Neural cell (in vitro differentiated cells): ENCODE measurements around the gene ADGRL4. TPM values are rescaled to one million over a fixed set of nuclear protein-coding genes. Genes with fewer than 3 reads are reported as not detected.

Source experiments
- H2AFZ ChIP-seq: fragments of 200-600, 300-800 bp; sonication (generic), shearing (Covaris generic); 2 replicates; pipeline ENCODE4 v1.6.0; 2014; ENCODE audit warnings: low read depth, mild to moderate bottlenecking, antibody characterized with exemption, low read length, moderate library complexity
- H3F3A ChIP-seq: fragments of 200-600 bp; shearing (Covaris generic); 2 replicates; pipeline ENCODE4 v1.6.1; 2016; ENCODE audit warnings: mild to moderate bottlenecking, moderate library complexity, mixed read lengths, antibody characterized with exemption, low read length; ENCODE audit not compliant: insufficient read depth, poor library complexity, severe bottlenecking
- H3K27ac ChIP-seq: fragments of 200-600, 300-800 bp; sonication (generic), shearing (Covaris generic); 2 replicates; pipeline ENCODE4 v1.5.1; 2014; ENCODE audit warnings: mild to moderate bottlenecking, low read length, moderate library complexity
- H3K27me3 ChIP-seq: fragments of 300-800, 200-600 bp; sonication (generic), shearing (Covaris generic); 2 replicates; pipeline ENCODE4 v1.6.0; 2014; ENCODE audit warnings: mild to moderate bottlenecking, low read depth, low read length, moderate library complexity; ENCODE audit not compliant: insufficient read depth
- H3K36me3 ChIP-seq: fragments of 300-800, 200-600 bp; sonication (generic), shearing (Covaris generic); 2 replicates; pipeline ENCODE4 v1.5.1; 2014; ENCODE audit warnings: mild to moderate bottlenecking, antibody characterized with exemption, low read length, moderate library complexity; ENCODE audit not compliant: insufficient read depth
- H3K4me2 ChIP-seq: fragments of 300-800, 200-600 bp; sonication (generic), shearing (Covaris generic); 2 replicates; pipeline ENCODE4 v1.6.0; 2014; ENCODE audit warnings: mild to moderate bottlenecking, low read length
- H3K4me3 ChIP-seq: fragments of 300-800, 200-600 bp; sonication (generic), shearing (Covaris generic); 2 replicates; pipeline ENCODE4 v1.5.1; 2014; ENCODE audit warnings: mild to moderate bottlenecking, low read length, moderate library complexity
- H3K79me2 ChIP-seq: fragments of 200-600 bp; shearing (Covaris generic); replicated peaks from 2 replicates; pipeline ENCODE4 v1.6.0; 2014; ENCODE audit warnings: mild to moderate bottlenecking, low read length, moderate library complexity; ENCODE audit not compliant: insufficient read depth
- H3K9ac ChIP-seq: fragments of 300-800, 200-600 bp; sonication (generic), shearing (Covaris generic); 2 replicates; pipeline ENCODE4 v1.6.1; 2016; ENCODE audit warnings: mild to moderate bottlenecking, low read length, mixed read lengths
- H3K9me2 ChIP-seq: fragments of 200-600 bp; shearing (Covaris generic); 2 replicates; pipeline ENCODE4 v1.6.1; 2016; ENCODE audit warnings: mild to moderate bottlenecking, low read length, mixed read lengths; ENCODE audit not compliant: insufficient read depth
- H3K9me3 ChIP-seq: fragments of 200-600, 300-800 bp; sonication (generic), shearing (Covaris generic); 2 replicates; pipeline ENCODE4 v1.6.1; 2016; ENCODE audit warnings: mild to moderate bottlenecking, mixed run types, low read length, moderate library complexity, mixed read lengths
- H4K20me1 ChIP-seq: fragments of 200-600 bp; shearing (Covaris generic); 2 replicates; pipeline ENCODE4 v1.6.1; 2016; ENCODE audit warnings: mild to moderate bottlenecking, mixed run types; ENCODE audit not compliant: insufficient read depth
- CTCF ChIP-seq: fragments of 450-650 bp; IDR thresholded peaks from 2 replicates; pipeline ENCODE4 v1.5.1; 2014; ENCODE audit warnings: antibody characterized with exemption, mild to moderate bottlenecking, moderate library complexity; ENCODE audit not compliant: poor library complexity, severe bottlenecking
- EP300 ChIP-seq: fragments of 450-650 bp; conservative IDR thresholded peaks from 2 replicates; pipeline ENCODE4 v1.6.1; 2014; ENCODE audit warnings: antibody characterized with exemption, mild to moderate bottlenecking, moderate library complexity; ENCODE audit not compliant: poor library complexity, severe bottlenecking
- EZH2 ChIP-seq: fragments of 200-600, 300-800 bp; shearing (Covaris generic), sonication (generic); IDR thresholded peaks from 2 replicates; pipeline ENCODE4 v1.6.1; 2014; ENCODE audit warnings: antibody characterized with exemption, low read length, borderline replicate concordance, mild to moderate bottlenecking; ENCODE audit not compliant: insufficient read depth, poor library complexity, severe bottlenecking
- MXI1 ChIP-seq: fragments of 450-650 bp; conservative IDR thresholded peaks from 2 replicates; pipeline ENCODE4 v1.6.1; 2014; ENCODE audit warnings: antibody characterized with exemption, mild to moderate bottlenecking; ENCODE audit not compliant: poor library complexity, severe bottlenecking
- POLR2AphosphoS5 ChIP-seq: IDR thresholded peaks from 2 replicates; pipeline ENCODE4 v1.6.1; 2012
- RAD21 ChIP-seq: fragments of 450-650 bp; conservative IDR thresholded peaks from 2 replicates; pipeline ENCODE4 v1.6.1; 2014; ENCODE audit warnings: antibody characterized with exemption, mild to moderate bottlenecking, moderate library complexity
- REST ChIP-seq: IDR thresholded peaks from 2 replicates; pipeline ENCODE4 v1.6.1; 2012; ENCODE audit warnings: borderline replicate concordance
- SMC3 ChIP-seq: fragments of 450-650 bp; conservative IDR thresholded peaks from 2 replicates; pipeline ENCODE4 v1.6.1; 2014; ENCODE audit warnings: antibody characterized with exemption, mild to moderate bottlenecking, moderate library complexity; ENCODE audit not compliant: poor library complexity
- TAF1 ChIP-seq: IDR thresholded peaks from 2 replicates; pipeline ENCODE4 v1.6.1; 2012; ENCODE audit warnings: low read depth
- polyA plus RNA-seq: library from polyadenylated mRNA; depleted of rRNA; stranded (reverse); fragments of >200 nt; gene quantifications from 2 replicates; pipeline ENCODE4 v1.2.3, GENCODE V29; 2014

ADGRL4 gene
- polyA plus RNA-seq, 1 donor from 2014 or later, result 0.12 TPM

GRCh38 chr1:79040424-79041082 is 34.0 kb upstream of the ADGRL4 start:
- Histone ChIP-seq H3K27ac (no peak overlapping the region), H3K4me3 (no peak overlapping the region), H3K27me3 (no peaks in the 10 kb centered on the region), H2AFZ (no peak overlapping the region), H3K36me3 (no peaks in the 10 kb centered on the region), H3K79me2 (no peaks in the 10 kb centered on the region), H4K20me1 (no peaks in the 10 kb centered on the region), H3K4me2 (no peak overlapping the region), H3F3A (no peaks in the 10 kb centered on the region), H3K9ac (no peak overlapping the region), H3K9me3 (peaks cover 7% of the 10 kb centered on the region), H3K9me2 (no peaks in the 10 kb centered on the region)
- TF ChIP-seq REST (no peak), SMC3 (no peak)

- H3K9ac ChIP-seq, result no peak overlapping the region
- H3K36me3 ChIP-seq, result no peaks in the 10 kb centered on the region
- no peak overlapping the region for H3K27ac ChIP-seq
- no peaks in the 10 kb centered on the region for H3K9me2 ChIP-seq
- no peak for TF ChIP-seq TAF1
- TF ChIP-seq SMC3, result no peak
- TF ChIP-seq RAD21, result no peak
- no peak for TF ChIP-seq EZH2
- TF ChIP-seq MXI1, result no peak
- TF ChIP-seq CTCF, result no peak
- TF ChIP-seq POLR2AphosphoS5, result no peak
- TF ChIP-seq REST, result no peak
- TF ChIP-seq EP300, result no peak
- no peak overlapping the region for H3K4me2 ChIP-seq
- no peak overlapping the region for H2AFZ ChIP-seq
- H3F3A ChIP-seq, result no peaks in the 10 kb centered on the region
- H3K27me3 ChIP-seq, result no peaks in the 10 kb centered on the region
- no peak overlapping the region for H3K4me3 ChIP-seq
- peaks cover 7% of the 10 kb centered on the region for H3K9me3 ChIP-seq
- H4K20me1 ChIP-seq, result no peaks in the 10 kb centered on the region
- no peaks in the 10 kb centered on the region for H3K79me2 ChIP-seq
These were observed 30.6 kb upstream of the ADGRL4 start for GRCh38 chr1:79037085-79037484.
